Fibroblast of the aortic adventitia (primary cell): ENCODE measurements around the gene MCCC2. TPM values are rescaled to one million over a fixed set of nuclear protein-coding genes. Genes with fewer than 3 reads are reported as not detected.
A peak's percentile ranks its signal among the peaks of the same experiment; 100 is the strongest.
"Not testable (repeated sequence)": the region's sequence is repeated elsewhere in the genome, so short reads cannot be mapped to it uniquely, and the experiment has no call there.

Experiments
- DNase-seq: peaks from one replicate; pipeline ENCODE4 v3.0.0-alpha.2; 2010; ENCODE audit warnings: low read depth
- H3K4me3 ChIP-seq: 2 replicates; pipeline ENCODE4 v1.5.1; 2011; ENCODE audit warnings: low read depth, mild to moderate bottlenecking, control low read depth, low read length, moderate library complexity
- CTCF ChIP-seq: IDR thresholded peaks from 2 replicates; pipeline ENCODE4 v1.5.1; 2011; ENCODE audit warnings: mild to moderate bottlenecking, low read length, control low read depth, inconsistent platforms; ENCODE audit not compliant: insufficient read depth
- total RNA-seq: library from RNA; depleted of rRNA; stranded (reverse); fragments of >200 nt; gene quantifications from 2 replicates; pipeline ENCODE4 v1.2.3, GENCODE V29; 2012; ENCODE audit warnings: low replicate concordance

Gene MCCC2
- 13.1 and 23.3 TPM in 2 replicates for total RNA-seq

- TF ChIP-seq CTCF = no peak
- peak within 1 kb of the TSS; percentile 84 for H3K4me3 ChIP-seq
- DNase-seq = peak; percentile 92
Measured at GRCh38 chr5:71586941-71587765, at the start of gene MCCC2. MCCC2 (plus strand) TSS chr5:71587340; CDS start chr5:71587426, 86 bp downstream.

GRCh38 chr5:71537687-71538086 is 49.5 kb upstream of the MCCC2 start:
- H3K4me3 ChIP-seq = no peak overlapping the region
- no peak for TF ChIP-seq CTCF
- no peak for DNase-seq

GRCh38 chr5:71550885-71551284 is 36.3 kb upstream of the MCCC2 start:
- H3K4me3 ChIP-seq = not testable (repeated sequence)

GRCh38 chr5:71551582-71551981 is 35.6 kb upstream of the MCCC2 start:
- not testable (repeated sequence) for H3K4me3 ChIP-seq, DNase-seq

More at GRCh38 chr5:71550885-71551284, 36.3 kb upstream of the MCCC2 start:
- DNase-seq = not testable (repeated sequence)

GRCh38 chr5:71552026-71552749 is 35.0 kb upstream of the MCCC2 start:
- not testable (repeated sequence) for DNase-seq, H3K4me3 ChIP-seq

- TF ChIP-seq CTCF = no peak
- DNase-seq = no peak
- H3K4me3 ChIP-seq = no peak overlapping the region
Measured at GRCh38 chr5:71563161-71563560, 24.0 kb upstream of the MCCC2 start.

GRCh38 chr5:71564895-71565294 is 22.2 kb upstream of the MCCC2 start:
- no peak for DNase-seq
- no peak overlapping the region for H3K4me3 ChIP-seq
- TF ChIP-seq CTCF = no peak

- TF ChIP-seq CTCF = no peak
- DNase-seq = no peak
Measured at GRCh38 chr5:71569748-71570509, 17.2 kb upstream of the MCCC2 start.

GRCh38 chr5:71571811-71572210 is 15.3 kb upstream of the MCCC2 start:
- DNase-seq, H3K4me3 ChIP-seq: not testable (repeated sequence)

More at GRCh38 chr5:71569748-71570509, 17.2 kb upstream of the MCCC2 start:
- H3K4me3 ChIP-seq = no peak overlapping the region
